ENCODE results near the gene CYB5RL.

DNA sequence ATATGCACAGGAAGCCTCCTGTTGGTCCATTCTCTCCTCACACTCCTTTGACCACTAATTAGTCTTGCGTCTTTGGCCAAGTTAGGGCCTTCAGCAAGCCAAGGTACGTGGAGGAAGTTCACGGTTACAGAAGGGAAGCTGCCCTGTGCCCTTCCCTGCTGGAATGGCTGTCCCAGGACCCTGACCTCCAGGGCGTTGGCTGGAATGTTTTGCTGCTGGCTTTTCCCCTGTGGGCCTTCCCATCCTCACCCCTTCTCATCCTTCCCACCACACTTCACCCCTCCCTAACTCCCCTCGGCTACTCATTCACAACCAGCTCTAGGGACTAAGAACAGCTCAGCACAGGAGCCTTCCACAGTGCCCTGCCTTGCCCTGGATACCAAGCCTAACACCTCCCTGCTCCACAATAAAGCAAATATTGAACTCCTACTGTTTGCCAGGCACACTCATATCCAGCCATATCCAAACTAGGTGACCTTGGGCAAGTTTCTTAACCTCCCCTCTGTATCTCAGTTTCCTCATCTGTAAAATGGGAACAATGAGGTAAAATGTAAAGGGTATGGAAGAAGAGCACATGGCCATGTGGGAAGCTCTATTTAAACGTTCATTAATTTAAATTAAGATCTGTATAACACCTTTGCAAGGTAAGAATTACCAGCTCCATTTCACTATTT, 38.2 kb downstream of the CYB5RL start:
- TF ChIP-seq, protein P1, sequence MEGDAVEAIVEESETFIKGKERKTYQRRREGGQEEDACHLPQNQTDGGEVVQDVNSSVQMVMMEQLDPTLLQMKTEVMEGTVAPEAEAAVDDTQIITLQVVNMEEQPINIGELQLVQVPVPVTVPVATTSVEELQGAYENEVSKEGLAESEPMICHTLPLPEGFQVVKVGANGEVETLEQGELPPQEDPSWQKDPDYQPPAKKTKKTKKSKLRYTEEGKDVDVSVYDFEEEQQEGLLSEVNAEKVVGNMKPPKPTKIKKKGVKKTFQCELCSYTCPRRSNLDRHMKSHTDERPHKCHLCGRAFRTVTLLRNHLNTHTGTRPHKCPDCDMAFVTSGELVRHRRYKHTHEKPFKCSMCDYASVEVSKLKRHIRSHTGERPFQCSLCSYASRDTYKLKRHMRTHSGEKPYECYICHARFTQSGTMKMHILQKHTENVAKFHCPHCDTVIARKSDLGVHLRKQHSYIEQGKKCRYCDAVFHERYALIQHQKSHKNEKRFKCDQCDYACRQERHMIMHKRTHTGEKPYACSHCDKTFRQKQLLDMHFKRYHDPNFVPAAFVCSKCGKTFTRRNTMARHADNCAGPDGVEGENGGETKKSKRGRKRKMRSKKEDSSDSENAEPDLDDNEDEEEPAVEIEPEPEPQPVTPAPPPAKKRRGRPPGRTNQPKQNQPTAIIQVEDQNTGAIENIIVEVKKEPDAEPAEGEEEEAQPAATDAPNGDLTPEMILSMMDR (IDR thresholded peaks at IDR 0.05): no peak
- TF ChIP-seq POLR2A (IDR thresholded peaks at IDR 0.05) (no peak), POLR2AphosphoS5 (IDR thresholded peaks at IDR 0.05; ENCODE audit: insufficient read depth in 1 of 2, low read depth in 1 of 2) (no peak)
